ENCODE measurements around the gene CREB3L1.

The CREB3L1 gene

GRCh38 chr11:46278387-46279125, 1.1 kb downstream of the CREB3L1 start:
- TF ChIP-seq OSR1 (CRISPR knock-in tag; IDR thresholded peaks at IDR 0.05) (no peak), CSDC2 (CRISPR knock-in tag; IDR thresholded peaks at IDR 0.05) (no peak), TSHZ2 (CRISPR knock-in tag; IDR thresholded peaks at IDR 0.05) (no peak), ZNF8 (CRISPR knock-in tag; IDR thresholded peaks at IDR 0.05) (no peak), ZNF565 (CRISPR knock-in tag; conservative IDR thresholded peaks at IDR 0.05; ENCODE audit: low read depth) (no peak), RARB (CRISPR knock-in tag; IDR thresholded peaks at IDR 0.05) (no peak), CREB5 (CRISPR knock-in tag; IDR thresholded peaks at IDR 0.05; ENCODE audit: low read depth) (no peak), ESRRG (CRISPR knock-in tag; IDR thresholded peaks at IDR 0.05) (no peak), SNAI2 (CRISPR knock-in tag; IDR thresholded peaks at IDR 0.05) (no peak), CSRNP3 (CRISPR knock-in tag; IDR thresholded peaks at IDR 0.05) (no peak), ZNF70 (CRISPR knock-in tag; IDR thresholded peaks at IDR 0.05) (no peak), GLIS3 (CRISPR knock-in tag; IDR thresholded peaks at IDR 0.05) (no peak), ARNTL (CRISPR knock-in tag; IDR thresholded peaks at IDR 0.05; ENCODE audit: borderline replicate concordance, low read depth) (no peak), POU6F1 (CRISPR knock-in tag; IDR thresholded peaks at IDR 0.05; ENCODE audit: borderline replicate concordance, low read depth) (no peak), TCF4 (CRISPR knock-in tag; IDR thresholded peaks at IDR 0.05; ENCODE audit: borderline replicate concordance) (no peak), ZFP3 (CRISPR knock-in tag; IDR thresholded peaks at IDR 0.05) (no peak), ISL1 (CRISPR knock-in tag; IDR thresholded peaks at IDR 0.05) (no peak), ZC3H10 (CRISPR knock-in tag; IDR thresholded peaks at IDR 0.05) (no peak), PATZ1 (CRISPR knock-in tag; IDR thresholded peaks at IDR 0.05; ENCODE audit: borderline replicate concordance) (no peak), TOX (CRISPR knock-in tag; IDR thresholded peaks at IDR 0.05; ENCODE audit: borderline replicate concordance) (no peak)
- peak; percentile 85 for ATAC-seq

- peak; percentile 56 for ATAC-seq
- TF ChIP-seq PATZ1 (CRISPR knock-in tag; IDR thresholded peaks at IDR 0.05; ENCODE audit: borderline replicate concordance) (no peak), PPARA (CRISPR knock-in tag; IDR thresholded peaks at IDR 0.05; ENCODE audit: borderline replicate concordance) (no peak), ARNTL (CRISPR knock-in tag; IDR thresholded peaks at IDR 0.05; ENCODE audit: borderline replicate concordance, low read depth) (no peak), ISL1 (CRISPR knock-in tag; IDR thresholded peaks at IDR 0.05) (no peak), ESRRG (CRISPR knock-in tag; IDR thresholded peaks at IDR 0.05) (no peak), ZFP3 (CRISPR knock-in tag; IDR thresholded peaks at IDR 0.05) (no peak), BACH2 (CRISPR knock-in tag; IDR thresholded peaks at IDR 0.05; ENCODE audit: borderline replicate concordance) (no peak)
Observed at GRCh38 chr11:46279126-46280099, 2.0 kb downstream of the CREB3L1 start.

All from SK-N-SH treated with all-trans-retinoic acid at 6 μM for 48 hours (cell line).